Renal pelvis (tissue), 4 donors: Measurements from ENCODE around the gene ARAP2. TPM values are rescaled to one million over a fixed set of nuclear protein-coding genes. Genes with fewer than 3 reads are reported as not detected.
"Not testable (repeated sequence)": the region's sequence is repeated elsewhere in the genome, so short reads cannot be mapped to it uniquely, and the experiment has no call there.

ENCODE experiments used
- DNase-seq: peaks from one replicate; pipeline ENCODE4 v3.0.0-alpha.2; 2013
- polyA plus RNA-seq, 3 donors: library from polyadenylated mRNA; unstranded; fragments of 120-200 nt; gene quantifications; one replicate each; pipeline ENCODE4 v1.2.1, GENCODE V29; 2013; ENCODE audit not compliant: insufficient read length in 3 of 3

Gene ARAP2
- polyA plus RNA-seq, 3 donors: 4.6 to 8.7 (median 7.7) TPM

- no peak for DNase-seq
These were observed 54.6 kb downstream of the ARAP2 start for GRCh38 chr4:36189511-36190226.

- DNase-seq: peak; percentile 22
These were observed 56.5 kb downstream of the ARAP2 start for GRCh38 chr4:36187723-36188333.

GRCh38 chr4:36183665-36184393 lies 60.5 kb downstream of the ARAP2 start:
- no peak for DNase-seq

- no peak for DNase-seq
These were observed 61.1 kb downstream of the ARAP2 start for GRCh38 chr4:36183232-36183631.

- not testable (repeated sequence) for DNase-seq
These were observed 62.0 kb downstream of the ARAP2 start for GRCh38 chr4:36182315-36182714.

GRCh38 chr4:36180206-36180605 lies 64.1 kb downstream of the ARAP2 start:
- no peak for DNase-seq

GRCh38 chr4:36178484-36178883 lies 65.8 kb downstream of the ARAP2 start:
- DNase-seq: no peak

GRCh38 chr4:36177946-36178345 lies 66.4 kb downstream of the ARAP2 start:
- no peak for DNase-seq

GRCh38 chr4:36174570-36174969 lies 69.7 kb downstream of the ARAP2 start:
- DNase-seq: no peak

GRCh38 chr4:36173905-36174304 lies 70.4 kb downstream of the ARAP2 start:
- DNase-seq: no peak

- no peak for DNase-seq
These were observed 71.7 kb downstream of the ARAP2 start for GRCh38 chr4:36172656-36173055.

GRCh38 chr4:36168127-36168878 lies 76.0 kb downstream of the ARAP2 start:
- no peak for DNase-seq

- no peak for DNase-seq
These were observed 78.7 kb downstream of the ARAP2 start for GRCh38 chr4:36165631-36166005.

- no peak for DNase-seq
These were observed 79.2 kb downstream of the ARAP2 start for GRCh38 chr4:36164900-36165630.

- DNase-seq: no peak
These were observed 81.1 kb downstream of the ARAP2 start for GRCh38 chr4:36163198-36163597.

GRCh38 chr4:36159208-36159607 lies 85.1 kb downstream of the ARAP2 start:
- DNase-seq: no peak

- no peak for DNase-seq
These were observed 91.6 kb downstream of the ARAP2 start for GRCh38 chr4:36152735-36153134.

- DNase-seq: no peak
These were observed 101.8 kb downstream of the ARAP2 start for GRCh38 chr4:36142504-36142903.

- DNase-seq: no peak
These were observed 103.1 kb downstream of the ARAP2 start for GRCh38 chr4:36141186-36141585.

- DNase-seq: no peak
These were observed 103.9 kb downstream of the ARAP2 start for GRCh38 chr4:36140421-36140820.

GRCh38 chr4:36138220-36138619 lies 106.1 kb downstream of the ARAP2 start:
- no peak for DNase-seq

GRCh38 chr4:36137336-36137735 lies 107.0 kb downstream of the ARAP2 start:
- DNase-seq: no peak
